HepG2 (cell line): Measurements from ENCODE around the gene BCL2L1. TPM values are rescaled to one million over a fixed set of nuclear protein-coding genes. Genes with fewer than 3 reads are reported as not detected.
A peak's percentile ranks its signal among the peaks of the same experiment; 100 is the strongest.

ENCODE experiments used
- ETV6 ChIP-seq: sonication (generic); formaldehyde crosslinking; conservative IDR thresholded peaks from 2 replicates; pipeline ENCODE4 v1.4.0; 2020; ENCODE audit warnings: missing genetic modification reagents
- HNF4G ChIP-seq, 2 experiments: sonication (generic) in 1 of 2; formaldehyde crosslinking in 1 of 2; IDR thresholded peaks; 2 replicates each; pipeline versions ENCODE4 v1.4.0 to v1.6.1; 2011 to 2020; ENCODE audit warnings: borderline replicate concordance in 2 of 2, low read depth in 2 of 2, mild to moderate bottlenecking in 2 of 2, low read length in 1 of 2, missing genetic modification reagents in 1 of 2, moderate library complexity in 1 of 2
- NR3C1 ChIP-seq: sonication (generic); formaldehyde crosslinking; IDR thresholded peaks from 2 replicates; pipeline ENCODE4 v1.4.0; 2020; ENCODE audit warnings: missing genetic modification reagents
- POLR2AphosphoS5 ChIP-seq: IDR thresholded peaks from 2 replicates; pipeline ENCODE4 v1.6.1; 2012; ENCODE audit warnings: low read depth, low read length
- ZBTB4 ChIP-seq: sonication (generic); formaldehyde crosslinking; IDR thresholded peaks from 2 replicates; pipeline ENCODE4 v1.4.0; 2020; ENCODE audit warnings: missing genetic modification reagents, mild to moderate bottlenecking, borderline replicate concordance
- ZFP36 ChIP-seq: fragments of 150-350 bp; IDR thresholded peaks from 2 replicates; pipeline ENCODE4 v1.6.1; 2018; ENCODE audit warnings: borderline replicate concordance, low read length, low read depth; ENCODE audit not compliant: partially characterized antibody
- ZFY ChIP-seq: sonication (generic); formaldehyde crosslinking; IDR thresholded peaks from 2 replicates; pipeline ENCODE4 v1.4.0; 2020; ENCODE audit warnings: missing genetic modification reagents
- ZNF224 ChIP-seq: sonication (generic); formaldehyde crosslinking; IDR thresholded peaks from 2 replicates; pipeline ENCODE4 v1.5.0; 2020; ENCODE audit warnings: mild to moderate bottlenecking, missing genetic modification reagents
- ZNF253 ChIP-seq: sonication (generic); formaldehyde crosslinking; IDR thresholded peaks from 2 replicates; pipeline ENCODE4 v1.8.0; 2022; ENCODE audit warnings: mild to moderate bottlenecking, missing genetic modification reagents, borderline replicate concordance
- ZNF333 ChIP-seq: sonication (generic); formaldehyde crosslinking; IDR thresholded peaks from 2 replicates; pipeline ENCODE4 v1.4.0; 2020; ENCODE audit warnings: mild to moderate bottlenecking, missing genetic modification reagents, borderline replicate concordance
- ZNF572 ChIP-seq: sonication (generic); formaldehyde crosslinking; IDR thresholded peaks from 2 replicates; pipeline ENCODE4 v1.5.1; 2020; ENCODE audit warnings: mild to moderate bottlenecking, missing genetic modification reagents
- ZNF574 ChIP-seq: sonication (generic); formaldehyde crosslinking; IDR thresholded peaks from 2 replicates; pipeline ENCODE4 v1.4.0; 2020; ENCODE audit warnings: missing genetic modification reagents
- ZNF619 ChIP-seq: sonication (generic); formaldehyde crosslinking; IDR thresholded peaks from 2 replicates; pipeline ENCODE4 v1.4.0; 2020; ENCODE audit warnings: mild to moderate bottlenecking, missing genetic modification reagents
- ZNF782 ChIP-seq: sonication (generic); formaldehyde crosslinking; IDR thresholded peaks from 2 replicates; pipeline ENCODE4 v1.4.0; 2020; ENCODE audit warnings: missing genetic modification reagents, mild to moderate bottlenecking, borderline replicate concordance
- ZSCAN21 ChIP-seq: sonication (generic); formaldehyde crosslinking; IDR thresholded peaks from 2 replicates; pipeline ENCODE4 v1.8.0; 2022; ENCODE audit warnings: mild to moderate bottlenecking, missing genetic modification reagents, moderate library complexity, borderline replicate concordance
- polyA plus RNA-seq, 8 experiments: library from polyadenylated mRNA; depleted of rRNA in 3 of 8; stranded (reverse) in 7 of 8; unstranded in 1 of 8; fragments of >200 nt; fragmentation: Illumina TruSeq in 4 of 8; extraction: Trizol in 4 of 8; gene quantifications; 2 replicates each; pipeline versions ENCODE4 v1.2.1 to v1.2.3, GENCODE V29; 2011 to 2016; ENCODE audit warnings: low read depth in 4 of 8, missing spikeins in 1 of 8, mixed read lengths in 1 of 8; ENCODE audit not compliant: insufficient read depth in 1 of 8
- total RNA-seq, 5 experiments: library from RNA; depleted of rRNA; stranded (reverse); fragments of >200 nt; fragmentation: Illumina TruSeq; extraction: Trizol; gene quantifications; 2 replicates each; pipeline ENCODE4 v1.2.3, GENCODE V29; 2016; ENCODE audit warnings: low read depth in 1 of 5
- TF ChIP-seq, protein P1 (sequence below): sonication (generic); formaldehyde crosslinking; IDR thresholded peaks from 2 replicates; pipeline ENCODE4 v1.4.0; 2020; ENCODE audit warnings: mild to moderate bottlenecking, missing genetic modification reagents, borderline replicate concordance
- TF ChIP-seq, protein P2 (sequence below), 2 experiments: sonication (generic) in 1 of 2; formaldehyde crosslinking in 1 of 2; IDR thresholded peaks; 2 replicates each; pipeline versions ENCODE4 v1.4.0 to v1.6.1; 2018 to 2020; ENCODE audit warnings: missing genetic modification reagents in 2 of 2, borderline replicate concordance in 1 of 2, low read depth in 1 of 2, mild to moderate bottlenecking in 1 of 2, missing biosample characterization in 1 of 2

The BCL2L1 gene
- total and polyA plus RNA-seq, 2 of the 13 experiments (the other 11 are each of a cell fraction or from before 2014, with no cell fraction given): 164 to 258 TPM

GRCh38 chr20:31698243-31698802, 24.3 kb downstream of the BCL2L1 start (continued):
- TF ChIP-seq, protein P1, sequence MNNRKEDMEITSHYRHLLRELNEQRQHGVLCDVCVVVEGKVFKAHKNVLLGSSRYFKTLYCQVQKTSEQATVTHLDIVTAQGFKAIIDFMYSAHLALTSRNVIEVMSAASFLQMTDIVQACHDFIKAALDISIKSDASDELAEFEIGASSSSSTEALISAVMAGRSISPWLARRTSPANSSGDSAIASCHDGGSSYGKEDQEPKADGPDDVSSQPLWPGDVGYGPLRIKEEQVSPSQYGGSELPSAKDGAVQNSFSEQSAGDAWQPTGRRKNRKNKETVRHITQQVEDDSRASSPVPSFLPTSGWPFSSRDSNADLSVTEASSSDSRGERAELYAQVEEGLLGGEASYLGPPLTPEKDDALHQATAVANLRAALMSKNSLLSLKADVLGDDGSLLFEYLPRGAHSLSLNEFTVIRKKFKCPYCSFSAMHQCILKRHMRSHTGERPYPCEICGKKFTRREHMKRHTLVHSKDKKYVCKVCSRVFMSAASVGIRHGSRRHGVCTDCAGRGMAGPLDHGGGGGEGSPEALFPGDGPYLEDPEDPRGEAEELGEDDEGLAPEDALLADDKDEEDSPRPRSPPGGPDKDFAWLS (CRISPR knock-in tag): 0 out of 2 replicates have a peak, but pooled peaks have one; percentile 37
- TF ChIP-seq, protein P2, sequence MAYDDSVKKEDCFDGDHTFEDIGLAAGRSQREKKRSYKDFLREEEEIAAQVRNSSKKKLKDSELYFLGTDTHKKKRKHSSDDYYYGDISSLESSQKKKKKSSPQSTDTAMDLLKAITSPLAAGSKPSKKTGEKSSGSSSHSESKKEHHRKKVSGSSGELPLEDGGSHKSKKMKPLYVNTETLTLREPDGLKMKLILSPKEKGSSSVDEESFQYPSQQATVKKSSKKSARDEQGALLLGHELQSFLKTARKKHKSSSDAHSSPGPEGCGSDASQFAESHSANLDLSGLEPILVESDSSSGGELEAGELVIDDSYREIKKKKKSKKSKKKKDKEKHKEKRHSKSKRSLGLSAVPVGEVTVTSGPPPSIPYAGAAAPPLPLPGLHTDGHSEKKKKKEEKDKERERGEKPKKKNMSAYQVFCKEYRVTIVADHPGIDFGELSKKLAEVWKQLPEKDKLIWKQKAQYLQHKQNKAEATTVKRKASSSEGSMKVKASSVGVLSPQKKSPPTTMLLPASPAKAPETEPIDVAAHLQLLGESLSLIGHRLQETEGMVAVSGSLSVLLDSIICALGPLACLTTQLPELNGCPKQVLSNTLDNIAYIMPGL (CRISPR knock-in tag; IDR thresholded peaks at IDR 0.05; ENCODE audit: borderline replicate concordance in 1 of 2, low read depth in 1 of 2): 0 out of 4 replicates have a peak, but pooled peaks of 1 of the 2 experiments have one; percentile 31
- TF ChIP-seq ZNF224 (CRISPR knock-in tag) (peak; percentile 87; the same call in 1 of the 2 replicates), POLR2AphosphoS5 (peak; percentile 22; the same call in 1 of the 2 replicates), NR3C1 (no peak), ZNF574 (CRISPR knock-in tag) (peak; percentile 7; the same call in 1 of the 2 replicates), ZNF333 (CRISPR knock-in tag) (0 out of 2 replicates have a peak, but pooled peaks have one; percentile 85), ZSCAN21 (CRISPR knock-in tag) (0 out of 2 replicates have a peak, but pooled peaks have one; percentile 36), ZNF619 (CRISPR knock-in tag) (0 out of 2 replicates have a peak, but pooled peaks have one; percentile 44), ZFY (CRISPR knock-in tag) (no peak), ZNF782 (0 out of 2 replicates have a peak, but pooled peaks have one; percentile 74), ZBTB4 (CRISPR knock-in tag) (peak; percentile 95), ZNF253 (CRISPR knock-in tag) (peak; percentile 71; the same call in 1 of the 2 replicates), ZNF572 (CRISPR knock-in tag) (no peak), ZFP36 (no peak), HNF4G (IDR thresholded peaks at IDR 0.05; ENCODE audit: borderline replicate concordance, low read depth, low read length) (no peak), HNF4G (CRISPR knock-in tag; IDR thresholded peaks at IDR 0.05; ENCODE audit: borderline replicate concordance, low read depth) (peak; percentile 66; the same call in 1 of the 2 replicates), ETV6 (0 out of 2 replicates have a peak, but pooled peaks have one; percentile 23)
